BJ (cell line): ENCODE results near the gene MCOLN3. TPM values are rescaled to one million over a fixed set of nuclear protein-coding genes. Genes with fewer than 3 reads are reported as not detected.

Source experiments
- CTCF ChIA-PET: fragments of 350-600 bp; formaldehyde crosslinking; extraction: SDS; loops from one replicate; lab custom pipeline; 2021; ENCODE audit warnings: antibody characterized with exemption, inconsistent platforms; lab: Yijun Ruan, JAX
- POLR2A ChIA-PET: fragments of 300-600 bp; sonication (Branson Sonifier 250); formaldehyde crosslinking; extraction: SDS; loops from one replicate; lab custom pipeline; 2021; ENCODE audit warnings: antibody characterized with exemption; lab: Charles Lee
- DNase-seq: peaks from one replicate; pipeline ENCODE4 v3.0.0-alpha.2; 2011; ENCODE audit warnings: low read depth
- H3K27me3 ChIP-seq: 2 replicates; pipeline ENCODE4 v1.6.0; 2011; ENCODE audit warnings: low read length; ENCODE audit not compliant: control insufficient read depth, insufficient read depth
- H3K36me3 ChIP-seq: 2 replicates; pipeline ENCODE4 v1.5.1; 2011; ENCODE audit warnings: low read length; ENCODE audit not compliant: control insufficient read depth, insufficient read depth
- H3K4me3 ChIP-seq: 2 replicates; pipeline ENCODE4 v1.5.1; 2011; ENCODE audit warnings: low read depth, mild to moderate bottlenecking, control low read depth, low read length
- CTCF ChIP-seq: IDR thresholded peaks from 2 replicates; pipeline ENCODE4 v1.5.1; 2011; ENCODE audit warnings: low read depth, mild to moderate bottlenecking, control low read depth, inconsistent platforms, low read length, moderate library complexity; ENCODE audit not compliant: insufficient read depth
- polyA plus RNA-seq: library from polyadenylated mRNA; depleted of rRNA; stranded (reverse); fragments of >200 nt; gene quantifications from 2 replicates; pipeline ENCODE4 v1.2.3, GENCODE V29; 2011

The MCOLN3 gene
- polyA plus RNA-seq, 1 experiment, result 0.20 TPM

GRCh38 chr1:85060038-85060437 is 11.7 kb upstream of the MCOLN3 start:
- ChIA-PET CTCF (no interaction called here), POLR2A (no interaction called here)
- Histone ChIP-seq H3K36me3 (no peaks in the 10 kb centered on the region), H3K27me3 (no peaks in the 10 kb centered on the region), H3K4me3 (no peak overlapping the region)
- TF ChIP-seq CTCF, result no peak
- DNase-seq, result no peak

- H3K4me3 ChIP-seq, result no peak overlapping the region
- DNase-seq, result no peak
- H3K36me3 ChIP-seq, result no peaks in the 10 kb centered on the region
- ChIA-PET CTCF (no interaction called here), POLR2A (no interaction called here)
- H3K27me3 ChIP-seq, result no peaks in the 10 kb centered on the region
- no peak for TF ChIP-seq CTCF
These were observed 11.3 kb upstream of the MCOLN3 start for GRCh38 chr1:85059563-85059962.

- no peak overlapping the region for H3K4me3 ChIP-seq
- H3K36me3 ChIP-seq, result no peaks in the 10 kb centered on the region
- no peaks in the 10 kb centered on the region for H3K27me3 ChIP-seq
- ChIA-PET CTCF (no interaction called here), POLR2A (no interaction called here)
- TF ChIP-seq CTCF, result no peak
- no peak for DNase-seq
These were observed 10.5 kb upstream of the MCOLN3 start for GRCh38 chr1:85058786-85059185.

- CTCF ChIA-PET, result no interaction called here
- no peak for TF ChIP-seq CTCF
- Histone ChIP-seq H3K27me3 (no peaks in the 10 kb centered on the region), H3K4me3 (no peak overlapping the region), H3K36me3 (no peaks in the 10 kb centered on the region)
- DNase-seq, result no peak
- POLR2A ChIA-PET, result no interaction called here
These were observed 10.0 kb upstream of the MCOLN3 start for GRCh38 chr1:85058311-85058710.

- TF ChIP-seq CTCF, result no peak
- ChIA-PET CTCF (interaction anchor here (0.7 kb wide), 1 partner anchor 110 kb away, joined by 3 read pairs; no protein-coding TSS in a partner anchor), POLR2A (no interaction called here)
- H3K27me3 ChIP-seq, result peaks cover 3% of the 10 kb centered on the region
- H3K4me3 ChIP-seq, result no peak overlapping the region
- no peak for DNase-seq
- no peaks in the 10 kb centered on the region for H3K36me3 ChIP-seq
These were observed 6.4 kb upstream of the MCOLN3 start for GRCh38 chr1:85054664-85055063.
